ENCODE data around the gene OXA1L.
"Not testable (repeated sequence)": the region's sequence is repeated elsewhere in the genome, so short reads cannot be mapped to it uniquely, and the experiment has no call there.

- not testable (repeated sequence) for TF ChIP-seq EZH2 (IDR thresholded peaks at IDR 0.05); SIN3A (IDR thresholded peaks at IDR 0.05; ENCODE audit: low read depth); CTCF (IDR thresholded peaks at IDR 0.05 in 2 of 3, conservative IDR thresholded peaks at IDR 0.05 in 1 of 3; ENCODE audit: borderline replicate concordance in 1 of 3, insufficient read depth in 1 of 3, low read depth in 2 of 3, low read length in 2 of 3); YY1 (IDR thresholded peaks at IDR 0.05; ENCODE audit: extremely low read depth, insufficient replicate concordance, low read depth, low read length); ZBTB33 (IDR thresholded peaks at IDR 0.05; ENCODE audit: extremely low read depth, insufficient replicate concordance, low read length); POLR2A (IDR thresholded peaks at IDR 0.05; ENCODE audit: borderline replicate concordance, extremely low read depth, insufficient read depth, insufficient read length); TCF7L2 (IDR thresholded peaks at IDR 0.05; ENCODE audit: borderline replicate concordance, extremely low read depth, insufficient read depth, insufficient read length); POLR2AphosphoS5 (IDR thresholded peaks at IDR 0.05; ENCODE audit: low read depth, low read length); EZH2phosphoT487 (IDR thresholded peaks at IDR 0.05; ENCODE audit: borderline replicate concordance); SP1 (IDR thresholded peaks at IDR 0.05; ENCODE audit: low read depth)
Observed at GRCh38 chr14:22776849-22777248, 10.4 kb downstream of the OXA1L start.
